ENCODE data around the gene ICA1.

GRCh38 chr7:8259586-8260222, 2.3 kb downstream of the ICA1 start:
- TF ChIP-seq CTCF (IDR thresholded peaks at IDR 0.05) (no peak), EP300 (IDR thresholded peaks at IDR 0.05) (no peak), POLR2AphosphoS5 (IDR thresholded peaks at IDR 0.05) (no peak)
